Amniotic stem cell (primary cell): Measurements from ENCODE around the gene GABRR2.
A peak's percentile ranks its signal among the peaks of the same experiment; 100 is the strongest.
"Not testable (repeated sequence)": the region's sequence is repeated elsewhere in the genome, so short reads cannot be mapped to it uniquely, and the experiment has no call there.

Source experiments
- DNase-seq: peaks from one replicate; lab custom pipeline; 2025; lab: John Stamatoyannopoulos, UW

The GABRR2 gene

GRCh38 chr6:89257781-89258180 is 57.3 kb downstream of the GABRR2 start:
- DNase-seq = no peak

DNA sequence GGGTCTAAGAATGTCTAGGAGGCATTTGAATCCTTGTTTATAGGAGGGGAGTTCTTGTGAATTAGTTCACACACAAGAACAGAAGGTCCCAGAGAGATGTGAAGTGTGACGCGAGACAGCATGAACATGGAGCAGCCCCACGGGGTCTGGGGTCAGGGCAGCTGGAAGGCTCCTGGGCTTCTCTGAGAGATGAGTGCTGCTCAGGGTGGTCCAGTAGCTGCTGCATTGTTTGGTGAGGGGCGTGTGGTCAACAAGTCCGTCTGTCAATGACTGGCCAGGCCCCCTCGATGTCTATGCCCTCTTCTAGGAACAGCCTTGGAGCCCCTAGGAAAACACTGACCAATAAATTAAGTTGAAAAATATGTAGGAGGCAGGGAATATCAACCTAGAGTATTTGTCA is 57.8 kb downstream of the GABRR2 start:
- no peak for DNase-seq

DNA sequence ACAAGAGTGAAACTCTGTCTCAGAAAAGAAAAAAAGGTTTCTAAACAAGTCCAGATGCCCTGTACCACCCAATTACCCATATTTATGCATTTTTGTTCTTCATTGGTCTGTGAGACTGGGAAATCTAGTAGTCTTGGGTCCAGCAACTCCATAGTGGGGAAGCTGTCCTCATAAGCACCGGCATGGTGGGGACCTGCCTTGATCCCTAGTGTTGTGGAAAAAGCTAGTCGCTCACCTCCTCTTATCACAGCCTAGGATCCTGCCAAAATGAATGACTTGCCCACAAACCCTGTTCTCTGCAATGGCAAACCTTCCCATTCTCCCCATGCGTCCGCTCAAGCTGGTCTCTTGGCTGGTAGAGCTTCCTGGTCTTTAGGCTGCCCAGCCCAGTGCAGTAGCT is 59.7 kb downstream of the GABRR2 start:
- no peak for DNase-seq

- no peak for DNase-seq
Measured at GRCh38 chr6:89254569-89254968, 60.5 kb downstream of the GABRR2 start.

- no peak for DNase-seq
Measured at GRCh38 chr6:89252907-89253306, 62.2 kb downstream of the GABRR2 start.

- no peak for DNase-seq
Measured at GRCh38 chr6:89251976-89252375, 63.1 kb downstream of the GABRR2 start.

DNA sequence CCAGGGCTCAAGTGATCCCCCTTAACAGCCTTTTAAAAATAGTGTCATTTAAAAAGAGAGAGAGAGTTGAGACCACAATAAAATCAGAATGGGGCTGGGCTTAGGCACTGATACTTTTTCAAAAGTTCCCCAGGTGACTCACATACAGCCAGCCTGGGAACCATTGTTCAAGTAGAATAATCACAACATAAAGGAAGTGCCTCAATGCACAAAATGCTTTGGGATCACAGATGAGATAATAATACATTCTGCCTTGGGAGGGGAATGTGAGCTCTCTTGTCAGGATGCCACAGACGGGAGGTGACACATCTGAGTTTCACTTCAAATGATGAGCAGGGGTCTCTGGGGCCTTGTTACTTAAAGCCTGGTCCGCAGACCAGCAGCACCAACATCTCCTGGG is 63.9 kb downstream of the GABRR2 start:
- DNase-seq = no peak

GRCh38 chr6:89250239-89250638 is 64.9 kb downstream of the GABRR2 start:
- no peak for DNase-seq

GRCh38 chr6:89244241-89244985 is 70.7 kb downstream of the GABRR2 start:
- no peak for DNase-seq

DNA sequence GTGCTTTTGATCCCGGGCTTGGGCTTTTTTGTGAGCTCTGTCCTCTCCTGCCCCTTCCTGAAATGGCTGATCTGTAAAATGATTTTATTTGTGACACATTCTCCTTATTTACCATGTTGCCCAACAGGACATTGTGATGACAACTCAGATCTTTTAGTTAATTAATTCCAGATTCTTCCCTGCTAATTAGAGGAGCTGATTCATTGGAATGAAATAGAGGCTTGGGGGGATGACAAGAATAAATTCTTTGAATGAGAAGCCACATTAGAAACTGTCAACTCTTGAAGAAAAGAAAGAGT is 71.8 kb downstream of the GABRR2 start:
- DNase-seq = no peak

DNA sequence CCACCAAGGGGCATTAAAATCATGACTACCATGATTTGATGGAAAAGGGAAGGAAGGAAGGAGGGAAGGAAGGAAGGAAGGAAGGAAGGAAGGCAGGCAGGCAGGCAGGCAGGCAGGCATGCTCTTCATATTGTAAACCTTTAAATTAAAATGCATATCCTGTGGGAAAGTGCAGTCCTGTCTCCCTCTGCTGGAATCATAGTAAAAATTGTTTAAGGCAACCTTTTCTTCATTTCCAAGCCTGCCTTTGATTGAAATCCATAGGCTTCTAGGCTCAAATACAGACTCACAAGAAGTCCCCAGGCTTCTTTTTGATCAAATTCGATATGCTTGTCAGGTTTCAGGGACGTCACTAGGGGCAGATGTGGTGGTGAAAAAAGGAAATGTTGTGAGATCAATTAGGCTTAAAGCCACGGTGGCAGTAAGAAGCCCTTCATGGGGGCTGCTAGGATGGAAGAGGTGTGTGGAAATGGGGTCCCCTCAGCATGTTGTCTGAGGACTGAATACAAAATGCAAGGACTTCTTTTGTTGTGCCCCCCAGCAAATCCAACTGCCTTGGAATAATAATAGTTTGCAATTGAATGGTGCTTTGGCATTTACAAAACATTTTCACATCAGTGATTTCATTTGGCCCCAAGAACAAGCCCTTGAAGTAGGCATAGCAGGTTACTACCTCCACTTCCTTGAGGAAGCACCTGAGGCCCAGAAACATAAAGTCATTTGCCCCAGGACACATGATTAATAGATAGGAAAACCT is 72.3 kb downstream of the GABRR2 start:
- DNase-seq = peak; percentile 57

DNA sequence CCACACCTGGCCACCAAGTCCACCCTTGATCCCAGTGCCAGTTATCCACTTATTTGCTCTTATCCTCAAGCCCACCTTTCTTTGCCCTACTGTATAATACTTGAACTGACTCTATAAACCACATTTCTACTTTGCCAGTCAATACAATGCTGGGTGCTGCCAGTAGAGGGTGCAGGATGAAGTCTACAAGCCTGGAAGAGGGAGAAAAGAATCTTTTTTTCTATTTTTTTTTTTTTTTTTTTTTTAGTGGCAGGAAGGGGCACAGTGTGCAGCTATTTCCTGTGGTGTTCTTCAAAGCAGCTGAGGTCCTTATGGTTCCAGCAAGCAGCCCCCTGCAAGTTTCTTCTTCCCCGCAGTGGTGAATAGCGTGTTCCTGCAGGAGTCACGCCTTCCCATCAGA is 75.8 kb downstream of the GABRR2 start:
- no peak for DNase-seq

- no peak for DNase-seq
Measured at GRCh38 chr6:89237158-89237557, 77.9 kb downstream of the GABRR2 start.

- not testable (repeated sequence) for DNase-seq
Measured at GRCh38 chr6:89233605-89234004, 81.5 kb downstream of the GABRR2 start.

DNA sequence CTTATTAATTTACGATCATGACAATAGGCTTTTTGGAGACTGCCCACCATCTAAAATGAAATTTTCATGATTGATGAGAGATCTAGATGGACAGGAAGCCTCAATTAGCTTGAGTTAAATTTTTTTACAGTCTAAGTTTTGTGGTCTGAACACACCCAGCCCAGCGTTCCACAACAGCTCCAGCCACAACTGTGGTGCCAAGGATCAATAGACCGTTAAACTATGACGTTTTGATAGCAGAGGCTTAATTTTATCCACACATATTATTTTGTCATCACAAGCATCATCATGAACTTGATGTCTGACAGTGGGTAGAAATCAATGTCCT is 92.4 kb downstream of the GABRR2 start:
- DNase-seq = no peak

- no peak for DNase-seq
Measured at GRCh38 chr6:89221971-89222711, 93.0 kb downstream of the GABRR2 start.

DNA sequence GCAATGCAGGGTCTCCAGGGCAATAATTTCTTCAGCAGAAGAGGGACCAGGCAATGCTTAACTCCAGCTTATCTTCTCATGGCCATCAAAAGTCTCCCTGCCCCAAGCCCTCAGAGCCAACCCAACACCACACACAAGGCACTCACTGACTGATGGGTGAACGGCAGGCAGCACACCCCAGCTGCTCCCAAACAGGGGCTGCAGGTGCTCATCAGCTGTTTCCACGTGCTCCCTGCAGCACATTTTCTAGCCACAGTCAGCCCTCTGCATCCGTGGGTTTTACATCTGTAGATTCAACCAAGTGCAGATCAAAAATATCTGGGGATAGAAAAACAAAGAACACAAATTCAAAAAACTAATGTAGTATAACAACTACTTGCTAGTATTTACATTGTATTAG is 94.0 kb downstream of the GABRR2 start:
- DNase-seq = no peak

GRCh38 chr6:89217299-89217910 is 97.7 kb downstream of the GABRR2 start, which contains the start of gene GABRR1:
GABRR1 (minus strand) TSS chr6:89217358; CDS start chr6:89217322, 36 bp downstream.
- DNase-seq = no peak

DNA sequence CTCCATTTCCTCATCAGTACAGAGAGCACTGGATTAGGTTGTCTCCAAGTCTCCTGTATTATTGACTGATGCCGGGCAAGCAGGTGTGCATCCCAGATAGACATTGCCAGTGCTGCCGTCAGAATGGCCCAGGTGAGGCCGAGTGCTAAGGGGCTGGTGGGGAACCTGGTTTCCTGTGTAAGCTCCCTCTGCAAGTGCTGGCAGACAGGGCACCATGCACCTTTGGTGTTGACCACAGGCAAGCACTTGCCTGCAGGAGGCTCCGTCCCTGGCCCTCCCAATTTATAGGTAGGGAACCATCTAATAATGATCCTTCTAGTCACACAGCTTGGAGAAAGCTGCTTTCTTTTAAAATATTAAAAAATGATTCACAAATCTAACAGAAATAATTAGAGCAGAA is 98.7 kb downstream of the GABRR2 start:
- no peak for DNase-seq

DNA sequence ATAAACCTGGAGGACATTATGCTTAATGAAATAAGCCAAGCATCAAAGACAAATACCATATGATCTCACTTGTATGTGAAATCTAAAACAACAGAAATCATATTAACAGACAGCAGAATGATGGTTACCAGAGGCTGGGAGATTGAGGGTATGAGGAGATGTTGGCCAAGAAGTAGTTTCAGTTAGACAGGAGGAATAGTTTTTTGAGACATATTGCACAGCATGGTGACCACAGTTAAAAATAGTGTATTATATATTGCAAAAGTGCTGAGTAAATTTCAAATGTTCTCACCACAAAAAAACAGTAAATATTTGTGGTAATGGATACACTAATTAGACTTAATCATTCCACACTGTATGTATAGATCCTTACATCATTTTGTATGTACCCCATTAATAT is 99.7 kb downstream of the GABRR2 start:
- no peak for DNase-seq

GRCh38 chr6:89214197-89214596 is 100.9 kb downstream of the GABRR2 start:
- DNase-seq = no peak

DNA sequence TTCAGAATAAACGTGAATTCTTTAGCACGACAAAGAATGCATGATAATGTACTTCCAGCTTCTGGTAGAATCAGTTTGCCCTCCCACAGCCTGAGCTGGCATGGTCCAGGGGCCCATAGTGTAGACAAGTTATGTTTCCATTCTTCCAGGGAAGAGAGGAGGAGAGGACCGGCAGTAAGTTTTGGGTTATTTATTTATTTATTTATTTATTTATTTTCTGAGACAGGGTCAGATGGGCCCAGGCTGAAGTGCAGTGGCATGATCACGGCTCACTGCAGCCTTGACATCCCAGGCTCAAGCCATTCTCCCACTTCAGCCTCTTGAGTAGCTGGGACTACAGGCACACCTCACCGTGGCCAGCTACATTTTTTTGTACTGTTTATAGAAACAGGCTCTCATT is 102.6 kb downstream of the GABRR2 start:
- DNase-seq = no peak

GRCh38 chr6:89209457-89209856 is 105.6 kb downstream of the GABRR2 start:
- DNase-seq = no peak
